ENCODE results near the gene NAA10.

NAA10 gene

DNA sequence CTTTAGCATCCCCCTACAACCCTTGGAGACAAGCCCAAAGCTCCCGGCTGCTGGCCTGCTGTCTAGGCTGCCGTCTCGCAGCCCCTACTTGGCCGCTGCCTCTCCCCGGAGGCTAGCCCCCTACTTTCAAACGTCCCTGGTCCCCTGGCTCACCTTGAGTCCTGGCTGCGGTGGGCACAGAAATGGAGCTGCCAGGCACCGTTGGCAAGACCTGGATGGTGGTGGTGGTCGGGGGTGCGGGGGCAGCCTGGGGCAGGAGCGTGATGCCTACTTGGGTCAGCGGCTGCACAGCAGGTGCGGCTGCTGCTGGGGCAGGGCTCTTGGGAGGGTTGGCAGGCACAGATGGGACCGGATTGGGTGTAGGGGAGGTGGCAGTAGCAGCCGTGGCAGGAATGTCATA is 24.8 kb upstream of the NAA10 start:
- no peak for DNase-seq (ENCODE audit: low read depth)
- no peak overlapping the region for H3K4me3 ChIP-seq (ENCODE audit: low read depth, low read length)
- TF ChIP-seq, protein P1, sequence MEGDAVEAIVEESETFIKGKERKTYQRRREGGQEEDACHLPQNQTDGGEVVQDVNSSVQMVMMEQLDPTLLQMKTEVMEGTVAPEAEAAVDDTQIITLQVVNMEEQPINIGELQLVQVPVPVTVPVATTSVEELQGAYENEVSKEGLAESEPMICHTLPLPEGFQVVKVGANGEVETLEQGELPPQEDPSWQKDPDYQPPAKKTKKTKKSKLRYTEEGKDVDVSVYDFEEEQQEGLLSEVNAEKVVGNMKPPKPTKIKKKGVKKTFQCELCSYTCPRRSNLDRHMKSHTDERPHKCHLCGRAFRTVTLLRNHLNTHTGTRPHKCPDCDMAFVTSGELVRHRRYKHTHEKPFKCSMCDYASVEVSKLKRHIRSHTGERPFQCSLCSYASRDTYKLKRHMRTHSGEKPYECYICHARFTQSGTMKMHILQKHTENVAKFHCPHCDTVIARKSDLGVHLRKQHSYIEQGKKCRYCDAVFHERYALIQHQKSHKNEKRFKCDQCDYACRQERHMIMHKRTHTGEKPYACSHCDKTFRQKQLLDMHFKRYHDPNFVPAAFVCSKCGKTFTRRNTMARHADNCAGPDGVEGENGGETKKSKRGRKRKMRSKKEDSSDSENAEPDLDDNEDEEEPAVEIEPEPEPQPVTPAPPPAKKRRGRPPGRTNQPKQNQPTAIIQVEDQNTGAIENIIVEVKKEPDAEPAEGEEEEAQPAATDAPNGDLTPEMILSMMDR (IDR thresholded peaks at IDR 0.05; ENCODE audit: control insufficient read depth, extremely low read depth, insufficient read depth), result no peak

DNA sequence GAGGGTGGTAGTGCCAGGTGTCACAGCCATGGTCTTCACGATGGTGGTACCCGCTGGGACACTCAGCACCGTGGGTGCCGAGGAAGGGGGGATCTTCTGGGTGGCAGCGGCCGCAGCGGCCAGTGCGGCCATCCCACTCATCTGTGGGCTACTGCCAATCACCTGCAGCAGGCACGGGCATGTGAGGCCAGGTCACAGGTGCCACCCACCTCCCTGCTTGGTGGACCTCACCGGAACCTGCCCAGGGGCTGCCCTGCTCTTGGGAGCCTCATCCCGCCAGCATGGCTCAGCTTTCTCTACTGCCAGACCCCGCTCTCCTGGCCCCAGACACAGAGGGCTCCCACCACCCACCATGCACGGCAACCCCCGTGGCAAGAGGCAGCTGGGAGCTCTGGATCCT is 23.8 kb upstream of the NAA10 start:
- no peak for DNase-seq (ENCODE audit: low read depth)
- TF ChIP-seq, protein P1 (IDR thresholded peaks at IDR 0.05; ENCODE audit: control insufficient read depth, extremely low read depth, insufficient read depth), result no peak
- H3K4me3 ChIP-seq (ENCODE audit: low read depth, low read length), result no peak overlapping the region

DNA sequence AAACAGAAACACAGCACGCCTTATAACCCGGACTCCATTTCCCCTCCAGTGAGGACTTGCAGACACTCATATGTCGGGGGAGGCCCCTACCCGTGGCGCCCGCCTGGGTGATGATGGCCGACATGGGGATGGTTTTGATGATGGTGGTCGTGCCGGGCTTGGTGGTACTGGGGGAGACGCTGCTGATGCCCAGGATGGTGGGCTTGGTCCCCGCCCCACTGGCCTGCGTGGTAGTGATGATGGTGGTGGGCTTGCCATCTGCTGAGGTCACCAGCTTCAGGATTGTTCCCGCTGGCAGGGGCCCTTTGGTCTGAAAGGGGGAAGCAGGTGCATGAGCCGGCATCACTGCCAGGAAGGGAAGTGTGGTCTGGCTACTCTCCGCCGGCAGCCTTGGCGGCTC is 22.4 kb upstream of the NAA10 start:
- DNase-seq (ENCODE audit: low read depth), result no peak
- no peak overlapping the region for H3K4me3 ChIP-seq (ENCODE audit: low read depth, low read length)
- TF ChIP-seq, protein P1 (IDR thresholded peaks at IDR 0.05; ENCODE audit: control insufficient read depth, extremely low read depth, insufficient read depth), result no peak

DNA sequence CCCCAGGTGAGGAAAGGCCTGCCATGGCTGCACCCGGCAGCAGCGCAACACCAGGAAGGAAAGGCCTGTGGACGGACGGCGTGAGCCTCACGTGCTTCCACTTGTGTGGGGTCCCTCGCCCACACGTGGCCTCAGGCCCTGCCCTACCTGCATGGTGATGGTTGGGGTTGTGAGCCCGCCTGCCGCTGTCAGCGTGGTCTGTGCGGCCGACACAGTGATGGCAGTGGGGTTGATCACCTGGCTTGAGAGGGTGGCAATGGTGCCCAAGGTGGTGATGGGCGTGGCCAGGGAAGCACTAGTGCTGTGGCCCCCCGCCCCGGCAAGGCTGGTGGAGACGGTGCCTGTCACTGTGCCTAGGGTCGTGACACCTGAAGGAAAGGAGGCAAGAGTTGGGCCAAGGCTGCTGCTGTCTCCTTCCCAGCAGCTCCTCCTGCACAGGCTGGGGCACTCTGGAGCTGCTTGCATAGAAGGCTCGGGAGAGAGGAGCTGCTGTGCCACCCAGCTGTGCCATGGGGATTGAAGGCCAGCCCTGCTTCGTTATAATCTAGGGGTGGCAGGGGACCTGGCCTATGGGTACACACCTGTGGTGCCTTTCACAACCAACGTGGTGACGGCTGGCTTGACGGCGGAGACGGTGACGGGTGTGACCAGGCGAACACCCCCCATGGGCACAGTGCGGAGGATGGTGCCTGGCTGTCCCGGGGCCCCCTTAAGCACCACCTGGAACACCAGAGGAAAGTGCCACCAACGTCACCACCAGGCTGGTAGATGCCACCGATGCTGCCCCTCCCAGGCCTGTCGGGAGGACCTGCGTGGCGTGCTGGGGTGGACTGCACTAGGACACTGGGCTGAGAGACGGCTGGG is 21.4 kb upstream of the NAA10 start:
- no peak for DNase-seq (ENCODE audit: low read depth)
- H3K4me3 ChIP-seq (ENCODE audit: low read depth, low read length), result no peak overlapping the region
- TF ChIP-seq, protein P1 (IDR thresholded peaks at IDR 0.05; ENCODE audit: control insufficient read depth, extremely low read depth, insufficient read depth), result no peak

DNA sequence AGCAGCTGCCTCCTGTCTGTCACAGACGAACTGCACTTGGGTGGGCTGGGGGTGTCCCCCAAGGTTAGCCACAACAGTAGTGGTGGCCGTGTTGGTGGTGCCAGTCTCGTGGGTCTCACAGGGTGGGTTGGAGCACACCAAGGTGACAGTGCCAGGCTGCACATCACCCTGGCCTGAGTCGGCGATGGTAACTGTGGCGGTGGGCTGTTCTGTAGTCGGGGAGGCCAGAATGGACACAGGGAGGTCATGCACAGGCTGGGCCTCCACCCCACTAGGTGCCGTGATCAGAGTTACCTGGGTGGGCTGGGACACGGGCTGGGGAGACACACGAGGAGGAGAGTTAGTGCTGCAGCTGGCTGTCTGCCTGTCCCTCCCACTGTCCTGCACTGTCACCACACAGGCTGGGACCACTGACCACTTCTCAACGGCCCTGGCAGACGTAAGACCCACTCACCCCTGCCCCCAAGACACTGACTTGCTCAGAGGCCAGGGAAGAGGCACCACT is 20.4 kb upstream of the NAA10 start:
- no peak for DNase-seq (ENCODE audit: low read depth)
- H3K4me3 ChIP-seq (ENCODE audit: low read depth, low read length), result no peak overlapping the region
- TF ChIP-seq, protein P1 (IDR thresholded peaks at IDR 0.05; ENCODE audit: control insufficient read depth, extremely low read depth, insufficient read depth), result no peak

DNA sequence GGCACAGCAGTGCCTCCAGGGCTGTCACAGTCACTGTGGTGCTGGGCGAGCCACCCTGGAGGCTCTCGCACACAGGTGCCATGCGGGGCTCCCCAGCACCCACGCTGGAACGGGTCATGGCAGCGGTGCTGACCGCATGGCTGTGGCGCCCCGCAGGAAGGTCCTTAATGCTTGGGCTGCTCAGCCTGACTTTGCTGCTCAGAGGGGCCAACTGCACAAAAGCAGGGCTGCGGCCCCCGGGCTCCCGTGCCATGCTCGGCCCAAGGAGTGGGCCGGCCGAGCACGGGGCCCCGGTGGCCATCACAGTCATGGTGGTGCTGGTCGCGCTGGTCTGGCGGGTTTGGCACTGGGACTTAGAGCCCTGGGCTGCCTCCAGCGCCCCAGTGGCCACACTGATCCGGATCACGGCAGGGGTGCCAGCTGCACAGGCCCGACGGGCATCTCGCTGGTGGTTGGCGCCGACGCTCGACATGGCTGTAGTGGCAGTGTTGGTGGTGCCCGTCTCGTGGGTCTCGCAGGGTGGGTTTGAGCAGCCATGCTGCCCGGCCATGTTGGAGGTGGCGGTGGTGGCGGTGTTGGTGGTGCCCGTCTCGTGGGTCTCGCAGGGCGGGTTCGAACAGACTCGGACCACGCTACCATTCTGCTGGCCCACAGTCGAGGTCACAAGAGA is 19.9 kb upstream of the NAA10 start:
- no peak overlapping the region for H3K4me3 ChIP-seq (ENCODE audit: low read depth, low read length)
- TF ChIP-seq, protein P1 (IDR thresholded peaks at IDR 0.05; ENCODE audit: control insufficient read depth, extremely low read depth, insufficient read depth), result no peak
- no peak for DNase-seq (ENCODE audit: low read depth)

Data from LNCaP clone FGC (cell line).